GM21717 (cell line): ENCODE results near the gene GAGE12J.
A peak's percentile ranks its signal among the peaks of the same experiment; 100 is the strongest.
"Not testable (repeated sequence)": the region's sequence is repeated elsewhere in the genome, so short reads cannot be mapped to it uniquely, and the experiment has no call there.

Experiments used
- ATAC-seq: cut with Tn5 transposase; IDR thresholded peaks from one replicate; pipeline ENCODE4 v1.9.1; 2021; ENCODE audit warnings: mild to moderate bottlenecking, moderate library complexity; ENCODE audit not compliant: unreplicated experiment

The GAGE12J gene, protein sequence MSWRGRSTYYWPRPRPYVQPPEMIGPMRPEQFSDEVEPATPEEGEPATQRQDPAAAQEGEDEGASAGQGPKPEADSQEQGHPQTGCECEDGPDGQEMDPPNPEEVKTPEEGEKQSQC

DNA sequence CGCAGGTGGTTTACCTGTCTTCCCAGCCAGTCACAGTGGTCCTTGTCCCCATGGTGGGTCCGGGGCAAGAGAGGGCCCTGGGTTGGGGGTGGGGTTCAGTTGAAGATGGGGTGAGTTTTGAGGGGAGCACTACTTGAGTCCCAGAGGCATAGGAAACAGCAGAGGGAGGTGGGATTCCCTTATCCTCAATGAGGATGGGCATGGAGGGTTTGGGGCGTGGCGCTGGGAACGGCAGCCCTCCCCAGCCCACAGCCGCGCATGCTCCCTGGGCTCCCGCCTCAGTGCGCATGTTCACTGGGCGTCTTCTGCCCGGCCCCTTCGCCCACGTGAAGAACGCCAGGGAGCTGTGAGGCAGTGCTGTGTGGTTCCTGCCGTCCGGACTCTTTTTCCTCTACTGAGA, at the start of gene GAGE12J:
GAGE12J (plus strand) TSS at position 301 of the 400 bp plus-strand sequence. CDS start 1,157 bp downstream, outside the sequence.
- not testable (repeated sequence) for ATAC-seq

DNA sequence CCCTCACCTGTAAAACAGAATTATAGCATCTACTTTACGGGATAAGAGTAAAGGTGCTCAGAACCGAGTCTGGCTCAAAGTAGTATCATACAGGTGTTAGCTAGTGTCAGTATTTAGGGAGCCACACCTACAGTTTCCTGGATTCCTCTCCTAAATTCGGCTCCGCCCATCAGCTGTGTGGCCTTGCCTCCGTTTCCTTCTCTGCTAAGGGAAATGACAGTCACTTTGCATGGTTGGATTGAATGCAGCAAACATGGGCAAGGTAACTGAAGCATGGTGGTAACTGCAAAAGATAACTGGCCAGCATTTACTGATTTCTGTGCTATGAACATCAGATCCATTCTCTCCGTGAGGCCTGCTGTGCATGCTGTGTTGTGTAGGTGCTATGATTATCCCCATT, 49.4 kb upstream of the GAGE12J start:
- ATAC-seq = no peak

DNA sequence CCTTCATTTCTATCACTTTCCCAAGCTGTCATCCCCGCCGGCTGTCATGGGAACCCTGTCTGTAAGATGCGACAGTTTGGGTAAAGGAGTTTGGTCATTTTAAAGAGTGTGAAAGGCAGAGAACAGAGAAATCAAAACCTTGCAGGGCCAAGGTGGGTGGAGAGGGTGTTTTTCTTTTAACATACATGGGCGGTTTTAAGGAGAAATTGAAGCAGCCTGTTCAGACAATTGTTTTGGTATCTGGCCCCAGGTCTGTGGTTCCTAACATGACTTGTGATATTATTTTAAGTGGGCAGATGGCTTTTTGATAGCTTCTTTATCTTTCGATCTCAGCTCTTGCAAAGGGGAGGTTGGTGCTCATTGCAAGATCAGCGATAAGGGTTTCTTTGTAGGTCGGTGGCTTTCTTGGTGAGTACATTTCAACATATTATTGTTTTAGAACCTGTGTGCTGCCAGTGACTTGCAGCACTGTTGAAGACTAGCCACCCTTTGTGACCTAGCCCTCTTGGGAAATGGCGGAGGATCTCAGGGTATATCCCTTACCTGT, 48.6 kb upstream of the GAGE12J start:
- no peak for ATAC-seq

DNA sequence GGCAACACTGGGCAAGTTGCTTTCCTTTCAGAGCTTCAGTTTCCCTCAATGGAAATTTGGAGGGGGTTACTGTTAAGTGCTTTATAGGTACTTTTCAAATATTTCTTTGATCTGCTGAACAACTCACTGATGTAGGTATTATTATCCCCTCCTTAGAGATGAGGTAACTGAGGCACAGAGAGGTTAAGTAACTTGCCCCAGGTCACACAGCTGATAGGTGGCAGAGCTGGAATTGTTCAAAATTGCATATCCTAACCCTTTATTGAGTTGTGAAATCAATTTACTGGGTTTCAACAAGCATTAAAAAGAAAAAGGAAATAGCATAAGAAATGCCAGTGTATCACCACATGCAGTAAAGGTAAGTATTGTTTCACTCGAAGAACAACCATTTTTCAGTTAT, 45.6 kb upstream of the GAGE12J start:
- no peak for ATAC-seq

DNA sequence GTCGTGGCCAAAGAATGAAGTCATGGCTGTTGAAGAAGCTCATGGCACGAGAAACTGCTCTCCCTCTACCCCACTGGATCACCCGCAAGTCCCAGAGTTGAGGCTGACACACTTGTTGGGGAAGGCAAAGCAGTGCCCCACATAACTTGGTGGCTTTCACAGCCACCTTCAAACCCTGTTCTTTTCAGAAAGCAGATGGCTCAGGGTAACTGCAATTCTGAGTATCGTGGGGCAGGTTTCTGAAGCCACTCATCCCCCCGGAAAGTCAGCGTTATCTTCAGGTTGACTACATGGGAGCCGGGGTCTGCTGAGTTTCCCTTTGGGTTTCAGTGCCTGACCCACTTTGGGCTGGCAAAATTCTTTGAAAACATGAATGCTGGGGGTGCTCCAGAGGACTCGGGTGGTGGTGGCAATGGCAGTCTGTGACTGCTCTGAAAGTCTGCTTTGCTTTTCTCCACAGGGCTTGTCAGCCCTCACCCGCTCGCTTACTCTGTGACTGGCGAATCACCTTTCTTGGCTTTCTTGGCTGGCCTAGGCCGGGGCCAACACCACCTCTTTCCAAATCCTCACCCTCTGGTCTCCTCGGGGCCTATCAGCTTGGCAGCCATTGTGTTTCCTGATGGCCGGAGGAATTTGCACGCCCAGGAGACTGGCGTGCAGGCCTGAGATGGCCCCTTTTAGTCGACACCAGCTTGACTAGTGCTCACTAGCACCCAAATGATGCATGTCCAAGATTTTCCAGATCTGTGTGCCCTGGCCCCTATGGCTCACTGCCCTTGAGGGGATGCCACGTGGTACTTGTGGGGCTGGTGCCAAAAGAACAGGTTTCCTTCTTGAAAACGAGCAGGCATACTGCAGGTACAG, 44.9 kb upstream of the GAGE12J start:
- ATAC-seq = no peak

DNA sequence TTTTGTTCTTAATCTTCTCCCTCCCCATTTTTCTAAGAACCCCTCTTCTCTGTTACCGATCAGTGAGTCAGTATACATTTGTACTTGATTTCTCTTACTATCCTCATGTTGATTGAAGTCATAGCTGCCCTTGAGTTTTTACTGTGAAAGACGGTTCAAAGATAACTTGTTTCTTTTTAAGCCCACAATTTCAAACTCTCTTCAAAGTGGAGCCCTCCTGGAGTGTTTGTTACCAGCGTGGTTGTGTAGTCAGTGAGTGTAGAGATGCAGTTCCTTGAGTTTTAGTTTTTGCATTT, 44.4 kb upstream of the GAGE12J start:
- no peak for ATAC-seq

DNA sequence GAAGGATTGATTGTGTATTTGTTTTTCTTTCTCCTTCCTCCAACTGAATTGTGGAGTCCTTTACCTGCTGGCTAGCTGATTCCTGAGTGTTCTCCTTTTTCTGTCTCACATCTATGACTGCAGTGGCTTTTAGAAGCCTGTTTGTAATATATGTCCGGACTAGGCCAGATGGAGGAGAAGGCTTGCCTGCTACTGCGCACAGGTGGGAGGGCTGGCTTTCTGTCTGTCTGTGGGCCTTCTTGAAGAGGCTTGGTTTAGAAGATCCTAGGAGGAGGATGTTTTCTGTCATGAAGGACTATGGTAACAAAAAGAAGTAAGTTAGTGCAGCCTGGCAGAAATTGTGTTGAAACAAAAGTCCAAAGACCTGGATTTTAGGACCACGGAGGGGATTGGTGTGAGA, 43.8 kb upstream of the GAGE12J start:
- ATAC-seq = no peak

DNA sequence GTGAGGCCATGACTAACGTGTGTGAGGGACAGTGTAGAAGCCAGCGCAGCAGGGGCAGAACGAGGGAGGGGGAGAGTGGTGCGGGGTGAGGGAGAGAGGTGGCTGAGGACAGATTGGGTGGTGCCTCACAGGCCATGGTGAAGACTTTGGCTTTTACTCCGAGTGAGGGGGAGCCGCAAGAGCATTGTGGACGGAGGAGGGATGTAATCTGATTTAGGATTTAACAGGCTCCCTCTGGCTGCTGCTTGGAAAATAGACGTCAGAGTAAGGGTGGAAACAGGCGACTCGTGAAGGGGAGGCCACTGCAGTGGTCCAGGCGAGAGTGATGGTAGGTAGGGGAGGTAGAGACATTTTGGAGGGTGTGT, 39.2 kb upstream of the GAGE12J start:
- ATAC-seq = no peak

DNA sequence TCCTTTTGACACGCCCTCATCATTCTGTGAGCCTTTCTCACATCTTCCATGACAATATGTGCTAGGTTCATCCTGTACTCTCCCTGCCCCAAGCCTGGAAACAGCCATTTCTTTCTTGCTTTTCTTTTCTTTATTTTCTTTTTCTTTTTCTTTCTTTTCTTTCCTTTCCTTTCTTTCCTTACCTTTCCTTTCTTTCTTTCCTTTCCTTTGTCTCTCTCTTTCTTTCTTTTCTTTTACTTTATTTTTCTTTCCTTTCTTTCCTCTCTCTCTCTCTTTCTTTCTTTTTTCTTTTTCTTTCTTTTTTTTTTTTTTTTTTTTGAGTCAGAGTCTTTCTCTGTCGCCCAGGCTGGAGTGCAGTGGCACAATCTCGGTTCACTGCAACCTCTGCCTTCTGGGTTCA, 37.6 kb upstream of the GAGE12J start:
- no peak for ATAC-seq

DNA sequence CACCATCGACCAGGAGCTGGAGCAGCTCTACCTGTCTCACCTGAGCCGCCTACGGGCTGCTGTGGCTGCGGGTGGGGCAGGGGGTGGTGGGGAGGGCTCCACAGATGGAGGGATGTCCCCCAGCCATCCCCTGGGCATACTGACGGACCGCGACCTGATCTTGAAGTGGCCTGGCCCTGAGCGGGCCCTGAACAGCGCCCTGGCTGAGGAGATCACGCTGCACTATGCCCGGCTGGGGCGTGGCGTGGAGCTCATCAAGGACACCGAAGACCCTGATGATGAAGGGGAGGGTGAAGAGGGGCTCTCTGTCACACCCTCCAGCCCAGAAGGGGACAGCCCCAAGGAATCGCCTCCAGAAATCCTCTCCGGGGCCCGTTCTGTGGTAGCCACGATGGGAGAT, 35.7 kb upstream of the GAGE12J start:
- no peak for ATAC-seq

DNA sequence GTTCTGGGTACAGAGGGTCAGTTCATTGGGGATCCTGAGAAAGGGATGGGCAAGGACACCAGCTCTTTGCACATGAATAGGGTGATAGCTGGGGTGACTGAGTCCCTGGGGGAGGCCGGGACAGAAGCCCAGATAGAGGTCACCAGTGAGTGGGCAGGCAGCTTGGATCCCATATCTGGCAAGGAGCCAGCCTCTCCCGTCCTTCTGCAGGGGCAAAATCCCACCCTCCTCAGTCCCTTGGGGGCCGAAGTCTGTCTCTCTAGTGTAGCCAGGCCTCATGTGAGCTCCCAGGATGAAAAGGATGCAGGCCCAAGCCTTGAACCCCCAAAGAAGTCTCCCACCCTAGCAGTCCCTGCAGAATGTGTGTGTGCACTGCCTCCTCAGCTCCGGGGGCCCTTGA, 35.3 kb upstream of the GAGE12J start:
- ATAC-seq = no peak

DNA sequence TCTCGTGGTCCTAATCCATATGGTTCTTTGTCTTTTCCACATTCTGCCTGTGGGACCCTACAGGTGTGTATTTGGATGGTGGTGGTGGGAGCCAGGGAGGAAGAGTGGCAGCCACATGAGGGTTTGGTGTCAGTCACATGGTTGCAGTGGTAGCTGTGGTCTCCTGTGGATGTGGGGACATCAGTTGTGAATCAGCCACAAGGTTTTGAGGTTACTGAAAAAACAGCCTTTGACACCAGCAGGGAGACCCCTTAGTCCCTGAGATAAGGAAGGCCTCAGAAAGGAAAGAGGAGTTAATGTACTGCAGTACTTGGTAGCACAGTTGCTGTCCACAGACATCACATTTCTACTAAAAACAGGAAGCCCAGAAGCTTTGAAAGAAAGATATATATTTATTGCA, 34.2 kb upstream of the GAGE12J start:
- ATAC-seq = no peak

DNA sequence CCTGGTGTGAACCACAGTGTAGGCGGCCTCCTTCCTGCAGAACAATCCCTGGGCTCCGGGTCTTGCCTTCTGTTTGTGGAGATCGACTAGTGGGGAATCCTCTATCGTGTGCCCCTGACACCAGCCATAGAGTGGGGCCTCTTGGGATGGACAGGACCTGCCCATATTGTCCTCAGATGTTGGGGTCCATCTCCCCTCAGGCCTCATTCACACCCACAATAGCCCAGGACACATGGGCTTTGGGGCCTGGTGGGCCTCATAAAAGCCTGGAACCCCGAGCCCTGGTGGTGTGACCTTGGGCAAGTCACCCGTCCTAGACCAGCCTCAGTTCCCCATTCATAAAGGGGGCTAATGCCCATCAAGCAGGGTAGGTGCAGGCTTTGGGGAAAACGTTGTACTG, 31.6 kb upstream of the GAGE12J start:
- ATAC-seq = no peak

DNA sequence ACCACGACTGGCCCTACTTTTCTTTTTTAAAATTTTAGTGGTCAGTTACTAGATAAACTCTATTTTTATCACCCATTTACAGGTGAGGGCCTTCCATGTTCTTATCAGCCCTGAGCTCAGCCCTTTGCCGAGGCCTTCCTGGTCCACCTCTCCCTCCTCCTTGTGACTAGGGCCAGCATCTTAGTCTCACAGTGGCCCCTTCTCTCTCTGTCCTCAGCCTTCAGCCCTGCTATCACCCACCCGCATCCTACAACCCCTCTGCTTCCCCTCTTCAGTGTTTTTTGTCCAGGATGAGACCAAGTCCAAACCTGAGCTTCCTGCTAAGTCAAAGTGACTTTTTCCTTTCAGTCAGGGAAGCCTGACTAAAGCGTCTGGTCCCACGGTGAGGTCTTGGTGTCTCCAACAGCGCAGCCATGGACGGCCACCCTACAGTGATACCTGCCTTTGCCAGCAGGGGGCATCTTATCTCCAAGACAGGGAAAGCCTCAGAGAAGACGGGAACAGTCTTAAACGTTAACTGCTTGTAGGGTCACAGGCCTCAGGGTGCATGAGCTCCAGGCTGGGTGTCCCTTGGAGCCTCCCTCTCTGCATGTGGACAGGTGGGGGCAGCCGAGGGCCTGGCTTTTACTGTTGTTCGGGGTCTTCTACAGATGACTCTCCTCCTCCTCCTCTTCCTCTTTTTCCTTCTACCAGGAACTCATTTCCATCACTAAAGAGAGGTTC, 30.1 kb upstream of the GAGE12J start:
- peak; percentile 66 for ATAC-seq

DNA sequence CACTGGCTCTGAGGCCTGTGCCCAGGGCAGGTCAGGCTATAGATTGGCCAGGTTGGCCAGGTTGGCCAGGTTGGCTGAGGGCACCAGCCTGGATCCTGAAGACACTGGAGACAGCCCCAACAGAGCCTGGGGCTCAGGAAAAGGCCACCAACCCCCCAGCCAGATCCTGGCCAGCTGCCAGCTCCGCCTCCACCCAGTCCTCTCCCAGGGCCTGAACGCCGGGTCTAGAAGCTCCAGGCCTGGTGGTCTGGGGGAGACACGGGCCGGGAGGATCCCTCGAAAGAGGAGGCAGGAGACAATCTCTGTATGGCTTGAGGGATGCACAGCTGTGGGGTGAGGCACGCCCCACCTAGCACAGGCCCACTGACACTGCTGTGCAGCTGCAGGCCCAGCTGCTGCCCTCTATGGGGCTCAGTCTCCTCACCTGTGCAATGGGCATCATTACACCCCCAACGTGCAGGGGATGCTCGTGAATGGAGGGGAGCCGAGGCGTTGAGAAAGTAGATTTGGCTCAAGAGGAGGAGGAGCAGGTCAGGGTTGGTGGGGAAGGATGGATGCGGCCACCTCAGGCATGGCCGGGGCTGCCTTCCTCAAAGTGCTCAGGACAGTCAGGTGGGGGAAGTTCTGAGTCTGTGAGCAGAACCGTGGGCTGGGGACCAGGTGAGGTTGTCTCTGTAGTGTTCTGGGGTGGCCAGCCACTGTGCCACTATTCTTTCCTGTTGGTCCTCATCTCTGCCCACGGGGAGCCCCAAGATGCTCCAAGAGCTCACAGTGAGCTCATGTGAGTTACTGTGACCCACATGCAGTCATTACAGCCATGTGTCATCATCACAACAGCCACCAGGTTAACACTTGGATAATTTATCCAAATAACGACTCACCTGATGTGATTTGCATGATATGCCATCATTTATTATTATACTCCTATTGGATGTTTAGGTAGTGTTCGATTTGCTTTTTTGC, 29.2 kb upstream of the GAGE12J start:
- no peak for ATAC-seq

DNA sequence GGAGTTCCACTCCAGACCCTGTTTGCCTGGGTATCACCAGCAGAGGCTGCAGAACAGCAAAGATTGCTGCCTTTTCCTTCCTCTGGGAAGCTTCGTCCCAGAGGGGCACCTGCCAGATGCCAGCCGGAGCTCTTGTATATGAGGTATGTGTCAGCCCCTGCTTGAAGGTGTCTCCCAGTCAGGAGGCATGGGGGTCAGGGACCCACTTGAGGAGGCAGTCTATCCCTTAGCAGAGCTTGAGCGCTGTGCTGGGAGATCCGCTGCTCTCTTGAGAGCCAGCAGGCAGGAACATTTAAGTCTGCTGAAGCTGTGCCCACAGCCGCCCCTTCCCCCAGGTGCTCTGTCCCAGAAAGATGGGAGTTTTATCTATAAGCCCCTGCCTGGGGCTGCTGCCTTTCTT, 22.5 kb upstream of the GAGE12J start:
- not testable (repeated sequence) for ATAC-seq

DNA sequence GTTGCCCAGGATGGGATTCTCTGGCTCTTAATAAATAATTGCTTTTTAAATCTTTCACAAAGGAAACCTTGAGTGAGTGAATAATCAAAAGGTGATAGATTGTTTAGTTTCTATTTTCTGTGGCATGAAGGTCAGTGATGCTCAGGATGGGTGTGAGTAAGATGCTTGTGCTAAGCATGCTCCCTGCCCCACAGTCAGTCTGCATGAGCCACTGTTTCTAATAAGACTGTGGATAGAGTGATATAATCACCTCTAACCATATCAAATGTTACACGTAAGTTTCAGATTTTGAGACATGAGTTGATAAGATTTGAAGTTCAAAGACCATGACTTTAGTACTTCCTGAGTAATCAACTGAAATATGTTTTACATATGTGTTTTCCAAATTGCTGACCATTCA, 21.1 kb upstream of the GAGE12J start:
- ATAC-seq = no peak

DNA sequence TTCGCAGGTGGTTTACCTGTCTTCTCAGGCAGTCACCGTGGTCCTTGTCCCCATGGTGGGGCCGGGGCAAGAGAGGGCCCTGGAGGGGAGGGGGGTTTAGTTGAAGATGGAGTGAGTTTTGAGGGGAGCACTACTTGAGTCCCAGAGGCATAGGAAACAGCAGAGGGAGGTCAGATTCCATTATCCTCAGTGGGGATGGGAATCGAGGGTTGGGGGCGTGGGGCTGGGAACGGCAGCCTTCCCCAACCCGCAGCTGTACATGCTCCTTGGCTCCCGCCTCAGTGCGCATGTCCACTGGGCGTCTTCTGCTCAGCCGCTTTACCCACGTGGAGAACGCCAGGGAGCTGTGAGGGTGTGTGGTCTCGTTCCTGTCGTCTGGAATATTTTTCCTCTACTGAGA, 18.5 kb upstream of the GAGE12J start, which contains the start of gene GAGE10:
GAGE10 (plus strand) TSS at position 301 of the 400 bp plus-strand sequence. CDS start 1,214 bp downstream, outside the sequence.
- ATAC-seq = no peak

DNA sequence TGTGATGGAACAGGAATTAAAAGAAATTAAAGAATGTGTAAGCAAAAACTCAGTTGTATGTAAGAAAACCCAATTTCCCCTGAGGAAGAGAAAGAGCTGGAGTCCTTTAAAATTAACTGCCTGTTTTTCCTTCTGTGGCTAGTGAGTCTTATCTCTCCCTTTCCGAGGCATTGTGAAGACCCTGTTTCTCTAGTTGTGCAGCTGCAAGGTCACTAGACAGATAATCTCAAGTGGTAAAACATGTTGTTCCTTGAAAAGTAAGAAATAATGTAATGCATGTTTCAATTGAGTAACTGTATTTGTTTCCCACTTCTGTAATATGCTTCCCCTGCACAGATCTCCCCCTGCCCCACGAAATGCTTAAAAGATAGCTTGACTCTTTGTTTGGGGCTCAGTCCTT, 14.1 kb upstream of the GAGE12J start:
- not testable (repeated sequence) for ATAC-seq

DNA sequence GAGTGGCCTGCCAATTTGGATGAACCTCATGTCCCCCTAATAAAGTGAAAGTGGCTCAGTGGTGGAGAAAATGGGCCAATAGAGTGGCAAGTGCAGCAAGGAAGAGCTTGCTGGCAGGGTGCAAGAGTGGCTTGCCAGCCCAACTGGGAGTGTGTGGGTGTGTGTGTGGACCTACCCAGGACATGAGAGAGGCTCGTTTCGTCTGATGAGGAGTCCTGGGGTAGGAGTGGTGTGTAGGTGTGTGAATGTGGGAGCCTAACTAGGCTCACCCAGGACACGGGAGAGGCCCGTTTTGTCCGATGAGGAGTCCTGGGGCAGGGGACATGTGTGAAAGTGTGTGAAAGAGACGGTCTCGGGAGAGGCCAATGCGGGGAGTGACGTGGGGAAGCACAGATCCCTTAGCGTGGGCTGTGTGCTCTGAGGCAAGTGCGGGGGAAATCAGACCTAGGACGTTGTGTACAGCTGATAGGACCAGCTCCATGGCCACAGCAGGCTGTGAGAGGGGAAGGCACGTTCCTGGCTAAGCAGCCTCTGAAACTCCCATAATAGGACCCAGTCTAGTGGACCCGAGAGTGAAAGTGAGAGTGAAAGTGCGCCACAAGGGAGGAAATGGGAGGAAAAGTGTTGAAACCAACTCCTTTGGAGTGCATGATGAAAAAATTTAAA, 13.1 kb upstream of the GAGE12J start:
- ATAC-seq = no peak
